HEK293 (cell line): ENCODE measurements around the gene STS.

Source experiments
- CTCF ChIP-seq: fragments of 450-650 bp; formaldehyde crosslinking; IDR thresholded peaks from 2 replicates; pipeline ENCODE4 v1.5.1; 2016; ENCODE audit warnings: missing biosample characterization, missing genetic modification characterization
- TCF7L2 ChIP-seq: IDR thresholded peaks from 2 replicates; pipeline ENCODE4 v1.6.1; 2011; ENCODE audit warnings: low read depth, mild to moderate bottlenecking, inconsistent platforms, low read length, moderate library complexity, borderline replicate concordance
- ZNF704 ChIP-seq: fragments of 450-650 bp; formaldehyde crosslinking; IDR thresholded peaks from 2 replicates; pipeline ENCODE4 v1.5.1; 2016; ENCODE audit warnings: missing biosample characterization, missing genetic modification characterization
- ZNF768 ChIP-seq: fragments of 450-650 bp; formaldehyde crosslinking; IDR thresholded peaks from 2 replicates; pipeline ENCODE4 v1.5.1; 2018; ENCODE audit warnings: missing biosample characterization, mild to moderate bottlenecking, missing genetic modification characterization
- TF ChIP-seq, protein P1 (sequence below): fragments of 450-650 bp; formaldehyde crosslinking; IDR thresholded peaks from 2 replicates; pipeline ENCODE4 v1.5.1; 2016; ENCODE audit warnings: missing biosample characterization, missing genetic modification characterization

DNA sequence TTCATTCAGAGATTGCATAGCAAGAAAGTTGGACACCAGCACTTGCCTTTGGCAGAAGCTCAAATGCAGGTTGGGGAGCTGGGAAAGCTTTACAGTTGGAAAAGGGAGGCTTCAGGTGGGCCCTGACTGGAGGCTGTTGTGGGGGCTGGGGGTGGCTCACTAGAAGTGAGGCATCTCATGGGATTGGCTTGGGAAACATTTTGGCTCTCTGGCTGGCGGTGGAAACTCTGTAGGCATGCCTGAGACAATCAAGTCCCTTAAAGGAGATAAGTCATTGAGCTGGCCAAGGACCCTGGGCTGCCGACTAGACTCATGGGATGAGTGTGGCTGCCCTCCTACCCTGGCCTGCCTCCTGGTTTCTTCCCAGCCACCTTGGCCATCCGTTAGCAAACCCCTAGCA, 31.4 kb upstream of the STS start:
- TF ChIP-seq CTCF (tag by site-specific recombination) = no peak
- TF ChIP-seq ZNF768 (tag by site-specific recombination) = no peak
- TF ChIP-seq ZNF704 (tag by site-specific recombination) = no peak
- TF ChIP-seq, protein P1, sequence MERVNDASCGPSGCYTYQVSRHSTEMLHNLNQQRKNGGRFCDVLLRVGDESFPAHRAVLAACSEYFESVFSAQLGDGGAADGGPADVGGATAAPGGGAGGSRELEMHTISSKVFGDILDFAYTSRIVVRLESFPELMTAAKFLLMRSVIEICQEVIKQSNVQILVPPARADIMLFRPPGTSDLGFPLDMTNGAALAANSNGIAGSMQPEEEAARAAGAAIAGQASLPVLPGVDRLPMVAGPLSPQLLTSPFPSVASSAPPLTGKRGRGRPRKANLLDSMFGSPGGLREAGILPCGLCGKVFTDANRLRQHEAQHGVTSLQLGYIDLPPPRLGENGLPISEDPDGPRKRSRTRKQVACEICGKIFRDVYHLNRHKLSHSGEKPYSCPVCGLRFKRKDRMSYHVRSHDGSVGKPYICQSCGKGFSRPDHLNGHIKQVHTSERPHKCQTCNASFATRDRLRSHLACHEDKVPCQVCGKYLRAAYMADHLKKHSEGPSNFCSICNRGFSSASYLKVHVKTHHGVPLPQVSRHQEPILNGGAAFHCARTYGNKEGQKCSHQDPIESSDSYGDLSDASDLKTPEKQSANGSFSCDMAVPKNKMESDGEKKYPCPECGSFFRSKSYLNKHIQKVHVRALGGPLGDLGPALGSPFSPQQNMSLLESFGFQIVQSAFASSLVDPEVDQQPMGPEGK = no peak
- no peak for TF ChIP-seq TCF7L2
